ENCODE measurements around the gene GNL1.
"Not testable (repeated sequence)": the region's sequence is repeated elsewhere in the genome, so short reads cannot be mapped to it uniquely, and the experiment has no call there.

The GNL1 gene

DNA sequence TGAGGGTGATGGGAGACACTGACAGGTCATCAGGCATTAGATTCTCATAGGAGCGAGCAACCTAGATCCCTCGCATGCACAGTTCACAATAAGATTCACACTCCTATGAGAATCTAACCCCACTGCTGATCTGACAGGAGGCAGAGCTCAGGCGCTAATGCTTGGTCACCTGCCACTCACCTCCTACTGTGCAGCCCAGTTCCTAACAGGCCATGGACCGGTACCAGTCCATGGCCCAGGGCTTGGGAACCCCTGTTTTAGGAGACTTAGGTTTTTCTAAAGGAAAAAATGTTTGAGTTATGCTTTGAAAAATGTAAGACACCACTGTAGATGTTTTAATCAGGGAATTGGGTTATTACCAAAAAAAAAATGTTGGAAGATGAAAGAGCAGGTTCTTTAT is 60.3 kb downstream of the GNL1 start:
- Histone ChIP-seq H3K36me3 (ENCODE audit: control insufficient read depth in 2 of 2, insufficient read depth in 1 of 2, low read length in 2 of 2) (peaks cover 18 to 32% of the 10 kb centered on the region in 2 experiments; a peak in 2 of 3 replicates), H3K4me3 (ENCODE audit: low read depth, low read length) (no peak overlapping the region), H3K27ac (ENCODE audit: extremely low read depth, low read depth, low read length) (no peak overlapping the region), H3K4me1 (ENCODE audit: control insufficient read depth, insufficient read depth, low read length) (no peaks in the 10 kb centered on the region), H3K9me3 (ENCODE audit: control insufficient read depth, insufficient read depth, low read depth, low read length) (no peaks in the 10 kb centered on the region)
- TF ChIP-seq HOXA7 (CRISPR knock-in tag; IDR thresholded peaks at IDR 0.05; ENCODE audit: borderline replicate concordance) (no peak), ZNF19 (tag by site-specific recombination; IDR thresholded peaks at IDR 0.05; ENCODE audit: low read depth) (no peak), OSR2 (tag by site-specific recombination; IDR thresholded peaks at IDR 0.05) (no peak), ZNF394 (tag by site-specific recombination; IDR thresholded peaks at IDR 0.05; ENCODE audit: borderline replicate concordance) (no peak), ZNF571 (tag by site-specific recombination; IDR thresholded peaks at IDR 0.05) (no peak), ZNF561 (tag by site-specific recombination; IDR thresholded peaks at IDR 0.05; ENCODE audit: borderline replicate concordance) (no peak), SALL2 (tag by site-specific recombination; IDR thresholded peaks at IDR 0.05; ENCODE audit: borderline replicate concordance) (no peak), GFI1B (tag by site-specific recombination; IDR thresholded peaks at IDR 0.05) (no peak), ZBTB8A (tag by site-specific recombination; IDR thresholded peaks at IDR 0.05) (no peak)
- TF ChIP-seq, protein P1, sequence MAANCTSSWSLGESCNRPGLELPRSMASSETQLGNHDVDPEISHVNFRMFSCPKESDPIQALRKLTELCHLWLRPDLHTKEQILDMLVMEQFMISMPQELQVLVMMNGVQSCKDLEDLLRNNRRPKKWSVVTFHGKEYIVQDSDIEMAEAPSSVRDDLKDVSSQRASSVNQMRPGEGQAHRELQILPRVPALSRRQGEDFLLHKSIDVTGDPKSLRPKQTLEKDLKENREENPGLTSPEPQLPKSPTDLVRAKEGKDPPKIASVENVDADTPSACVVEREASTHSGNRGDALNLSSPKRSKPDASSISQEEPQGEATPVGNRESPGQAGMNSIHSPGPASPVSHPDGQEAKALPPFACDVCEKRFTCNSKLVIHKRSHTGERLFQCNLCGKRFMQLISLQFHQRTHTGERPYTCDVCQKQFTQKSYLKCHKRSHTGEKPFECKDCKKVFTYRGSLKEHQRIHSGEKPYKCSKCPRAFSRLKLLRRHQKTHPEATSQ (tag by site-specific recombination; IDR thresholded peaks at IDR 0.05), result no peak
- ChIA-PET CTCF (interaction anchor here (0.6 to 1.7 kb wide), 2 partner anchors 49 to 591 kb away, joined by 3 to 4 read pairs; no protein-coding TSS in a partner anchor), POLR2A (interaction anchor here (1.1 kb wide), 1 partner anchor 21 kb away, joined by 3 read pairs; no protein-coding TSS in a partner anchor)

DNA sequence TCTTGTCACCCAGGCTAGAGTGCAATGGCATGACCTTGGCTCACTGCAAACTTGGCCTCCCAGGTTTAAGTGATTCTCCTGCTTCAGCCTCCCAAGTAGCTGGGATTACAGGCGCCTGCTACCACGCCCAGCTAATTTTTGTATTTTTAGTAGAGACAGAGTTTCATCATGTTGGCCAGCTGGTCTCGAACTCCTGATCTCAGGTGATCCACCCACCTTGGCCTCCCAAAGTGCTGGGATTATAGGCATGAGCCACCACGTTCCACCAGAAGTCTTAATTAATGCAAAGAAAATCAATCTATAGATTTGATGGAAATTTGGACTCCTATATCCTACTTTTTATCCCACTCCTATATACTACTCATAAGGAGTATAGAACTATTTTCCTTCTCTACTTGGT is 61.2 kb downstream of the GNL1 start:
- POLR2A ChIA-PET, result interaction anchor here (0.7 kb wide), 1 partner anchor 167 kb away, joined by 6 read pairs; no protein-coding TSS in a partner anchor
- H3K4me3 ChIP-seq (ENCODE audit: low read depth, low read length); H3K9me3 ChIP-seq (ENCODE audit: control insufficient read depth, insufficient read depth, low read depth, low read length); H3K4me1 ChIP-seq (ENCODE audit: control insufficient read depth, insufficient read depth, low read length); H3K27ac ChIP-seq (ENCODE audit: extremely low read depth, low read depth, low read length): not testable (repeated sequence)
- CTCF ChIA-PET, result interaction anchor here (0.7 to 3.6 kb wide), 3 partner anchors 37 to 141 kb away, joined by 7 to 24 read pairs (median 20); no protein-coding TSS in a partner anchor
- peaks cover 21 to 41% of the 10 kb centered on the region in 2 experiments; a peak in 2 of 3 replicates for H3K36me3 ChIP-seq (ENCODE audit: control insufficient read depth in 2 of 2, insufficient read depth in 1 of 2, low read length in 2 of 2)

DNA sequence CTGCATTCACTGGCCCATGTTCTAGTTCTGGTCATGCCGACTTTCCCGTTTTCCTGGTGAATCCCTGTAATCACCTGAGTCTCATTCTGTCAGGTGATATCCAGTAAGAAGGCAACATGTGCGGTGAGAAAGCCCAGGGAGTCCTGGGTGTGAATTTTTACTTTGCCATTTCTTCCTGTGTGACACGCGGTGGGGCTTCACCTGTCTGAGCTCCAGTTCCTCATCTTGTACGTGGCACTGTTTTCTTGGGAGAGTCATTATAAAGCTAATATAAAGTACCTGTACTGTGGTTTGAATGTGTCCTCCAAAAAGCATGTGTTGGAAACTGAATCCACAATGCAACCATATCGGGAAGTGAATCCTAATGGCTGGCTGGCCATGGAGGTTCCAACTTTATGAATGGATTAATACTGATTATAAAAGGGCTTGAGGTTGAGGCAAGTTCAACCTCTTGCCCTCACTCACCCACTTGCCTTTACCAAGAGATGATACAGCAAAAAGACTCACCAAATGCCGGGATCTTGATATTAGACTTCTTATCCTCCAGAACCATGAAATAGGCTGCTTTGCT is 61.9 kb downstream of the GNL1 start:
- CTCF ChIA-PET, result interaction anchor here (0.6 to 3.9 kb wide), 12 partner anchors 9 to 589 kb away, joined by 3 to 25 read pairs (median 7); no protein-coding TSS in a partner anchor
- Histone ChIP-seq H3K9me3 (ENCODE audit: control insufficient read depth, insufficient read depth, low read depth, low read length) (no peaks in the 10 kb centered on the region), H3K4me1 (ENCODE audit: control insufficient read depth, insufficient read depth, low read length) (no peaks in the 10 kb centered on the region), H3K4me3 (ENCODE audit: low read depth, low read length) (no peak overlapping the region), H3K36me3 (ENCODE audit: control insufficient read depth in 2 of 2, insufficient read depth in 1 of 2, low read length in 2 of 2) (peaks cover 21 to 41% of the 10 kb centered on the region in 2 experiments; a peak in 2 of 3 replicates), H3K27ac (ENCODE audit: extremely low read depth, low read depth, low read length) (no peak overlapping the region)
- POLR2A ChIA-PET, result no interaction called here
- no peak for TF ChIP-seq ZNF792 (tag by site-specific recombination; IDR thresholded peaks at IDR 0.05)
- no peak for TF ChIP-seq ZNF510 (tag by site-specific recombination; IDR thresholded peaks at IDR 0.05; ENCODE audit: insufficient replicate concordance)
- no peak for TF ChIP-seq OSR2 (tag by site-specific recombination; IDR thresholded peaks at IDR 0.05)
- TF ChIP-seq ZNF114 (tag by site-specific recombination; IDR thresholded peaks at IDR 0.05), result no peak
- no peak for TF ChIP-seq ZNF132 (tag by site-specific recombination; IDR thresholded peaks at IDR 0.05; ENCODE audit: borderline replicate concordance)
- TF ChIP-seq TCF7L2 (IDR thresholded peaks at IDR 0.05; ENCODE audit: borderline replicate concordance, low read depth, low read length), result no peak
- TF ChIP-seq IKZF3 (tag by site-specific recombination; IDR thresholded peaks at IDR 0.05), result no peak
- TF ChIP-seq ZNF664 (tag by site-specific recombination; IDR thresholded peaks at IDR 0.05), result no peak
- TF ChIP-seq, protein P2, sequence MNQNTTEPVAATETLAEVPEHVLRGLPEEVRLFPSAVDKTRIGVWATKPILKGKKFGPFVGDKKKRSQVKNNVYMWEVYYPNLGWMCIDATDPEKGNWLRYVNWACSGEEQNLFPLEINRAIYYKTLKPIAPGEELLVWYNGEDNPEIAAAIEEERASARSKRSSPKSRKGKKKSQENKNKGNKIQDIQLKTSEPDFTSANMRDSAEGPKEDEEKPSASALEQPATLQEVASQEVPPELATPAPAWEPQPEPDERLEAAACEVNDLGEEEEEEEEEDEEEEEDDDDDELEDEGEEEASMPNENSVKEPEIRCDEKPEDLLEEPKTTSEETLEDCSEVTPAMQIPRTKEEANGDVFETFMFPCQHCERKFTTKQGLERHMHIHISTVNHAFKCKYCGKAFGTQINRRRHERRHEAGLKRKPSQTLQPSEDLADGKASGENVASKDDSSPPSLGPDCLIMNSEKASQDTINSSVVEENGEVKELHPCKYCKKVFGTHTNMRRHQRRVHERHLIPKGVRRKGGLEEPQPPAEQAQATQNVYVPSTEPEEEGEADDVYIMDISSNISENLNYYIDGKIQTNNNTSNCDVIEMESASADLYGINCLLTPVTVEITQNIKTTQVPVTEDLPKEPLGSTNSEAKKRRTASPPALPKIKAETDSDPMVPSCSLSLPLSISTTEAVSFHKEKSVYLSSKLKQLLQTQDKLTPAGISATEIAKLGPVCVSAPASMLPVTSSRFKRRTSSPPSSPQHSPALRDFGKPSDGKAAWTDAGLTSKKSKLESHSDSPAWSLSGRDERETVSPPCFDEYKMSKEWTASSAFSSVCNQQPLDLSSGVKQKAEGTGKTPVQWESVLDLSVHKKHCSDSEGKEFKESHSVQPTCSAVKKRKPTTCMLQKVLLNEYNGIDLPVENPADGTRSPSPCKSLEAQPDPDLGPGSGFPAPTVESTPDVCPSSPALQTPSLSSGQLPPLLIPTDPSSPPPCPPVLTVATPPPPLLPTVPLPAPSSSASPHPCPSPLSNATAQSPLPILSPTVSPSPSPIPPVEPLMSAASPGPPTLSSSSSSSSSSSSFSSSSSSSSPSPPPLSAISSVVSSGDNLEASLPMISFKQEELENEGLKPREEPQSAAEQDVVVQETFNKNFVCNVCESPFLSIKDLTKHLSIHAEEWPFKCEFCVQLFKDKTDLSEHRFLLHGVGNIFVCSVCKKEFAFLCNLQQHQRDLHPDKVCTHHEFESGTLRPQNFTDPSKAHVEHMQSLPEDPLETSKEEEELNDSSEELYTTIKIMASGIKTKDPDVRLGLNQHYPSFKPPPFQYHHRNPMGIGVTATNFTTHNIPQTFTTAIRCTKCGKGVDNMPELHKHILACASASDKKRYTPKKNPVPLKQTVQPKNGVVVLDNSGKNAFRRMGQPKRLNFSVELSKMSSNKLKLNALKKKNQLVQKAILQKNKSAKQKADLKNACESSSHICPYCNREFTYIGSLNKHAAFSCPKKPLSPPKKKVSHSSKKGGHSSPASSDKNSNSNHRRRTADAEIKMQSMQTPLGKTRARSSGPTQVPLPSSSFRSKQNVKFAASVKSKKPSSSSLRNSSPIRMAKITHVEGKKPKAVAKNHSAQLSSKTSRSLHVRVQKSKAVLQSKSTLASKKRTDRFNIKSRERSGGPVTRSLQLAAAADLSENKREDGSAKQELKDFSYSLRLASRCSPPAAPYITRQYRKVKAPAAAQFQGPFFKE (tag by site-specific recombination; IDR thresholded peaks at IDR 0.05; ENCODE audit: borderline replicate concordance), result no peak
- no peak for TF ChIP-seq ZNF548 (tag by site-specific recombination; IDR thresholded peaks at IDR 0.05)
- TF ChIP-seq MZF1 (tag by site-specific recombination; IDR thresholded peaks at IDR 0.05; ENCODE audit: borderline replicate concordance), result no peak
- TF ChIP-seq ZNF561 (tag by site-specific recombination; IDR thresholded peaks at IDR 0.05; ENCODE audit: borderline replicate concordance), result no peak
- TF ChIP-seq, protein P3, sequence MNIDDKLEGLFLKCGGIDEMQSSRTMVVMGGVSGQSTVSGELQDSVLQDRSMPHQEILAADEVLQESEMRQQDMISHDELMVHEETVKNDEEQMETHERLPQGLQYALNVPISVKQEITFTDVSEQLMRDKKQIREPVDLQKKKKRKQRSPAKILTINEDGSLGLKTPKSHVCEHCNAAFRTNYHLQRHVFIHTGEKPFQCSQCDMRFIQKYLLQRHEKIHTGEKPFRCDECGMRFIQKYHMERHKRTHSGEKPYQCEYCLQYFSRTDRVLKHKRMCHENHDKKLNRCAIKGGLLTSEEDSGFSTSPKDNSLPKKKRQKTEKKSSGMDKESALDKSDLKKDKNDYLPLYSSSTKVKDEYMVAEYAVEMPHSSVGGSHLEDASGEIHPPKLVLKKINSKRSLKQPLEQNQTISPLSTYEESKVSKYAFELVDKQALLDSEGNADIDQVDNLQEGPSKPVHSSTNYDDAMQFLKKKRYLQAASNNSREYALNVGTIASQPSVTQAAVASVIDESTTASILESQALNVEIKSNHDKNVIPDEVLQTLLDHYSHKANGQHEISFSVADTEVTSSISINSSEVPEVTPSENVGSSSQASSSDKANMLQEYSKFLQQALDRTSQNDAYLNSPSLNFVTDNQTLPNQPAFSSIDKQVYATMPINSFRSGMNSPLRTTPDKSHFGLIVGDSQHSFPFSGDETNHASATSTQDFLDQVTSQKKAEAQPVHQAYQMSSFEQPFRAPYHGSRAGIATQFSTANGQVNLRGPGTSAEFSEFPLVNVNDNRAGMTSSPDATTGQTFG (tag by site-specific recombination; IDR thresholded peaks at IDR 0.05; ENCODE audit: borderline replicate concordance), result no peak

Data from HEK293 (cell line).